Ovary (tissue), 3 donors: ENCODE results near the gene SYT11.

Experiments used
- EP300 ChIP-seq: sonication (generic); formaldehyde crosslinking; IDR thresholded peaks from one replicate; pipeline ENCODE4 v1.6.1; 2017; ENCODE audit warnings: antibody characterized with exemption
- POLR2A ChIP-seq: fragments of 450-650 bp; IDR thresholded peaks from one replicate; pipeline ENCODE4 v1.6.1; 2017; ENCODE audit warnings: antibody characterized with exemption, mild to moderate bottlenecking, moderate library complexity
- TF ChIP-seq, protein P1 (sequence below), 3 donors: fragments of 450-650 bp in 2 of 3; fragments of 200-600 bp in 1 of 3; IDR thresholded peaks; one replicate each; pipeline versions ENCODE4 v1.5.1 to v1.8.0; 2016 to 2022; ENCODE audit warnings: antibody characterized with exemption in 3 of 3, mild to moderate bottlenecking in 1 of 3
- donor health status: DM: no; HTN: no; CAD: no.

- TF ChIP-seq, protein P1, sequence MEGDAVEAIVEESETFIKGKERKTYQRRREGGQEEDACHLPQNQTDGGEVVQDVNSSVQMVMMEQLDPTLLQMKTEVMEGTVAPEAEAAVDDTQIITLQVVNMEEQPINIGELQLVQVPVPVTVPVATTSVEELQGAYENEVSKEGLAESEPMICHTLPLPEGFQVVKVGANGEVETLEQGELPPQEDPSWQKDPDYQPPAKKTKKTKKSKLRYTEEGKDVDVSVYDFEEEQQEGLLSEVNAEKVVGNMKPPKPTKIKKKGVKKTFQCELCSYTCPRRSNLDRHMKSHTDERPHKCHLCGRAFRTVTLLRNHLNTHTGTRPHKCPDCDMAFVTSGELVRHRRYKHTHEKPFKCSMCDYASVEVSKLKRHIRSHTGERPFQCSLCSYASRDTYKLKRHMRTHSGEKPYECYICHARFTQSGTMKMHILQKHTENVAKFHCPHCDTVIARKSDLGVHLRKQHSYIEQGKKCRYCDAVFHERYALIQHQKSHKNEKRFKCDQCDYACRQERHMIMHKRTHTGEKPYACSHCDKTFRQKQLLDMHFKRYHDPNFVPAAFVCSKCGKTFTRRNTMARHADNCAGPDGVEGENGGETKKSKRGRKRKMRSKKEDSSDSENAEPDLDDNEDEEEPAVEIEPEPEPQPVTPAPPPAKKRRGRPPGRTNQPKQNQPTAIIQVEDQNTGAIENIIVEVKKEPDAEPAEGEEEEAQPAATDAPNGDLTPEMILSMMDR (IDR thresholded peaks at IDR 0.05): no peak
- TF ChIP-seq EP300 (no peak), POLR2A (no peak)
These were observed 45.7 kb upstream of the SYT11 start for GRCh38 chr1:155813672-155814071.
